Measurements from ENCODE around the gene MIPEP. TPM values are rescaled to one million over a fixed set of nuclear protein-coding genes. Genes with fewer than 3 reads are reported as not detected.
"Not testable (repeated sequence)": the region's sequence is repeated elsewhere in the genome, so short reads cannot be mapped to it uniquely, and the experiment has no call there.

The MIPEP gene
- polyA plus RNA-seq (2013, experiment 1 of 2; ENCODE audit: insufficient read length), result 11.9 TPM
- polyA plus RNA-seq (2013, experiment 2 of 2; ENCODE audit: insufficient read length), result 10.3 TPM

DNA sequence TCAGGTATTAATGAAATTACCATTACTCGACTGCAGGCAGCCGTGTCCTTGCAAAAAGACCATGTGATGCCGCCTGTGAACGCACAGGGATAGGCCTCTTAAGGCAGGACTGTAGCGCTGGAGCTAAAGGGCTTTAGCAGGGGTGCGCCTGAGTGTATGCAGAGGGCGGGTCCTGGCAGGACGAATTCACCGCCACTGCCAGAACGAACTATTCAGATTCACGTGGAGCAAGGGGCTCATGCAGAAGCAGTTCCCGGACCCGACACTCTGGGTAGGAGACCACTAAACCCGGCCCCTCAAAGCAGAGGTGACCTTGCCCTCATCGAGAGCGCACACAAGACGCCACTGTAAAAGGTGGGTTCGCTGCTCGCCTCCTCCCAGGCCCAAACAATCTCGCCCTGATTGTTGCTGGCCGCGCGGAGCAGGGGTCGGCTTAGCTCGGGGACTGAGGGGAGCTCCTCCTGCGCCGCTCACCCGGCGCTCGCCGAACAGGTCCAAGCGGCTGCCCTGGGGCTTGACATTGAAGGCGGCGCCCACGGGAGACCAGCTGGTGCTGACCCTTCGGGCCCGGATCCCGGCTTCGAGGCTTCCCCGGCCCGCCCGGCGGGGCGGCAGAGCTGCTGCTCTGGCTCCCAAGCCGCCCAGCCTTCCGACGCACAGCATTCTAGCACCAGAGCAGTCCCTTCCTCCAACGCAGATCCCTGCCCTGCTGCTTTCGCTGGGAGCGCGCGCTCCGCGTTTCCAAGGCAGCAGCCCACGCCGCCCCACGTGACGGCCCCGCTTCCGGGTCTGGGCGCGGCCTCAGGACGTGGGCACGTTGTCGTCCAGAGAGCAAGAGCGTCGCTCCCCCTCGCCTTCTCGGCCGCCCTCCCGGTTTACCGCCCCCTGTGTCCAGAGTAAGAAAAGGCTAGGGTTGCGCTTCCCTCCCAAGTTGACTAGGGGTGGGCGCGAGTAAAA is at the start of gene MIPEP:
MIPEP (minus strand) TSS at position 743 of the 957 bp plus-strand sequence; CDS start at position 663, 80 bp downstream.
- DNase-seq, result peak; percentile 96

DNA sequence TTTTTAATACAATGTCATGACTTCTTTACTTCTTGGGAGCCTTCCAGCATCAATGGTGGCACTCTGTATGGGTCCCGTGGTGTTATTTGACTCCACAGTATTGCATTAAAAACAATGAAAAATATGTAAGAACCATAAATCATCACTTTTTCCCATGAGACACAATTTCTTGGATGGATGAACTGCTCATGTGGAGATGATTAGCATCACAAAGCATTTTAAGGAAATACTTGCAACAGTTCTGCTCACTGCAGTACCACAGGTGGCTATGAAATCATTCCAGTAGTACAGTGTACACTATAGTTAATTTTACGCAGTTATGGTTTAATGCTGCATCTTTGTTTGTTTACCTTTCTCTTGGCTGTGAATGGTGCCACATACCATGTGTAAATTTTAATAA is 45.3 kb upstream of the MIPEP start:
- peak; percentile 87 for DNase-seq

GRCh38 chr13:23928985-23929384 is 39.8 kb upstream of the MIPEP start:
- peak; percentile 91 for DNase-seq

- DNase-seq, result no peak
Measured at GRCh38 chr13:23923031-23923430, 33.8 kb upstream of the MIPEP start.

GRCh38 chr13:23922005-23922932 is 33.1 kb upstream of the MIPEP start:
- peak; percentile 21 for DNase-seq

- DNase-seq, result peak; percentile 63
Measured at GRCh38 chr13:23921451-23921888, 32.3 kb upstream of the MIPEP start.

- no peak for DNase-seq
Measured at GRCh38 chr13:23919006-23919405, 29.8 kb upstream of the MIPEP start.

GRCh38 chr13:23918208-23918607 is 29.0 kb upstream of the MIPEP start:
- peak; percentile 81 for DNase-seq

DNA sequence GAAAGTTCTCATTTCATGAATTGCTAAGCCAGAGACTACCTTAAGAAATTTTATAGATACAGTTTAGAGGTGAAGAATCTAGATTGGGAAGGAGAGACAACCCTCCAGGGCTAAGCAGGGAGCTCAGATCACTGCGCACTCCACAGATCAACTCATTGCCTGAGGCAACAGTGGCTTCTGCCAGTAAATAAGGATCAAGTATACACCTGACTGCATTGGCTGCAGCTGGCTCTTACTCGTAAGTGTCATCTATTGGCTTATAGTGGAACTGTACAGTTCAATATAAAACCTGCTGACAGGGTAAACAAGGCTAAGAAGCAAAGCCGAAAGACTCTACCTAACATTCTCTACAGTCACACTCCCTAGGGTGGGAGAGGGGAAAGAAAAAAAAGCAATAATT is 26.1 kb upstream of the MIPEP start:
- no peak for DNase-seq

DNA sequence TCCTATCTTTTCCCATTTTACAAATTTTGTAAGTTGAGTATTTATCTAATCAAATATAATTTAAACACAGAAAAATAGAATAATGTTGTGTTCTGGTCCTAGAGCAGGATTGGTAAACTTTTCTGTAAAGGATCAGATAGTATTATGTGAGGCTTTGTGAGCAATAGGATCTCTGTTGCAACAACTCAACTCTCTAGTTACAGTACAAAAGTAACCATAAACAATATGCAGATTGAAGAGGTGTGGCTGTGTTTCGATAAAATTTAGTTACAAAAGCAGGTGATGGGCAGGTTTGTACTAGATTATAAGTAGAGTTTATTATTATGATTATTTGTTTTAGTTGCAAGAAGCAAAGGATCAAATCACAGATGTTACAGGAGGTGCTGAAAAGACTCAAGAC is 23.3 kb upstream of the MIPEP start:
- DNase-seq, result no peak

DNA sequence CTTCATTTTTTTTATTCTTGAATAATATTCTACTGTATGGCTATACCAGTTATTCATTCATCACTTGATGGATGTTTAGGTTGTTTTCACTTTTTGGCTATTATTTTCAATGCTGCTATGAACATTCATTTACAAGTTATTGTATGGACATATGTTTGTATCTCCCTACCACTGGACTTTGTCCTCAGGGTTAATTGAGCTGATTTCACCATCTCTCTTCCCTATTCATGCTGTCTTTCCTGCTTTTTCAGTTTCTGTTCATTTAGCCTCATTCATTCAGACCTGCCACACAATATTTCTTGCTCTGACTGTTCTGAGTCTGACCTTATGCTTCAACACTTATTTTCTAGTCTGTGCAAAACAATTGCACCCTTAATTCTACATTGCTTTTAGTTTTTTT is 20.4 kb upstream of the MIPEP start:
- DNase-seq, result no peak

DNA sequence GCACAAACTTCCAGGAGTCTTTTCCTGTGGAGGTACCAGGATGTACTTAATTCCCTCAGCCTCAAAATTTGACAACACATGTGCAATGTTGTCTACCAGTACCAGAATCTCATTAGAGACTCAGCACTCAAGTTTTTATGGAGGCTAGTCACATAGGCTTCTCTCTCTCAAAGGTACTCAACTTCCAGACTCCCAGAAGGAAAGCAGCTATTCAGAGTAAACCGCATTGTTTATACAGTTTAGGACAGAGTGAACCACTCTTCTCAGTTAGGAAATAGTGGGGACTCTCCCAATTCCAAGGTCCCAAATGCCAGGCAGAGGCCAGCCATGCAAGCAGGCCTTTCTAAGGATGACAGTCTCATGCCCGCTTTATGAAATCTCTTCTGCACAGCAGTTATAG is 16.6 kb upstream of the MIPEP start:
- no peak for DNase-seq

DNA sequence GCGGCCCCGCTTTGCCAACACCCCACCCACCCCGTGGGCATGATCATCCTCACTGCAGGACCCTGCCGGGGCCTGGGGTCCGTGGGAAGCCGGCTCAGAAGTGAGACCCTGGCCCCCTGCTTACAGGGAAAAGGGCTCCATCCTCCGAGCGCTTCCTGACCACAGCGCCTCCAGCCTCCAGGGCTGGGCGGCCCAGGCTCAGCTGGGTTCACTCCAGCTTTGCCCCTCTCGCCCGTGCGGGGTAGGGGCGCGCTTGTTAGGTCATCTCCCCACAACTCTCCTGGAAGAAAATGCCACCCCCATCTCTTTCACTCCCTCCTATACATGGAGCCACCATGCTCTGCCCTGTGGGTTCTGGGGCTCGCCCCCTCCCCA is 14.7 kb upstream of the MIPEP start:
- no peak for DNase-seq

GRCh38 chr13:23902975-23903905 is 14.0 kb upstream of the MIPEP start:
- no peak for DNase-seq

- DNase-seq, result peak; percentile 74
Measured at GRCh38 chr13:23901365-23901764, 12.2 kb upstream of the MIPEP start.

- DNase-seq, result peak; percentile 73
Measured at GRCh38 chr13:23899555-23899954, 10.4 kb upstream of the MIPEP start.

- peak; percentile 56 for DNase-seq
Measured at GRCh38 chr13:23898101-23898500, 8.9 kb upstream of the MIPEP start.

DNA sequence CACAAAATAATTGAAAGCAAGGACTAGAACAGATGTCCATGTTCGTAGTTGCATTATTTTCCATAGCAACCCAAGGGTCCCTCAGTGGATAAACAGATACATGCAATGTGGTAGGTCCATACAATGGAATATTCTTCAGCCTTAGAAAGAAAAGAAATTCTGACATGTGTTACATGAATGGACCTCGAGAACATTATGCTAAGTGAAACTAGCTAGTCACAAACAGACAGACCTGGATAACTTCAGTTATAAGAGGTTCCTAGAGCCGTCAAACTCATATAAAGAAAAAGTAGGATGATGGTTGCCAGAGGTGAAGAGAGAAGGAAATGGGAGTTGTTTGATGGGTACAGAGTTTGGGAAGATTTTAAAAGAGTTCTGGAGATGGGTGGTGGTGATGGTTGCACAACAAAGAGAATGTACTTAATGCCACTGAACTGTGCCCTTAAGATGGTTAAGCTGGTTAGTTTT is 8.3 kb upstream of the MIPEP start, which contains the start of gene C1QTNF9B:
C1QTNF9B (minus strand) TSS at position 51 of the 468 bp plus-strand sequence.
- not testable (repeated sequence) for DNase-seq

- not testable (repeated sequence) for DNase-seq
Measured at GRCh38 chr13:23894746-23895145, 5.5 kb upstream of the MIPEP start.

DNA sequence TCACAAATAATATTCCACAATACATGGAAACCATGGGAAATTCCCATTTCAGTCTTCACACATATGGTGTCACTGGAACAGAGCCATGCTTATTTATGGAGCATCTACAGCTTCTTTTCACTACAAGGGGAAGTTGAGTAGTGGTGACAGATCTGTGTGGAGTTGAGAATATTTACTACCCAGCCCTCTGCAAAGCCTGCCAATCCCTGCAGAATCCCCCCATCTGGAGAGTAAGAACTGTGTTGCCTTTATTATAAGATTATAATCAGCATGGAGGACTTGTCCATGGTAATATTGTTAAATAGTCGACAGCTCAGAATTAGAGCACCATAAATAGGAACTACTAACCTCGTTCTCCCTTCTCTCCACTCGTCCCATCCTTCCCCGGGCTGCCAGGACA is 4.6 kb upstream of the MIPEP start:
- DNase-seq, result not testable (repeated sequence)
